Daoy (cell line): ENCODE results near the gene RPUSD1. TPM values are rescaled to one million over a fixed set of nuclear protein-coding genes. Genes with fewer than 3 reads are reported as not detected.
"Not testable (repeated sequence)": the region's sequence is repeated elsewhere in the genome, so short reads cannot be mapped to it uniquely, and the experiment has no call there.

Experiments used
- DNase-seq: peaks from one replicate; pipeline ENCODE4 v3.0.0-alpha.2; 2015; ENCODE audit warnings: low read depth
- total RNA-seq: library from RNA; depleted of rRNA; stranded (reverse); fragments of >200 nt; shearing (Covaris generic); gene quantifications from 2 replicates; pipeline ENCODE4 v1.2.3, GENCODE V29; 2014; rRNA removed

The RPUSD1 gene
- total RNA-seq, 1 experiment from 2014 or later, result 38.6 TPM

- no peak for DNase-seq
Measured at GRCh38 chr16:747978-748746, 40.0 kb downstream of the RPUSD1 start.

GRCh38 chr16:746637-747036, 41.5 kb downstream of the RPUSD1 start:
- DNase-seq, result no peak

DNA sequence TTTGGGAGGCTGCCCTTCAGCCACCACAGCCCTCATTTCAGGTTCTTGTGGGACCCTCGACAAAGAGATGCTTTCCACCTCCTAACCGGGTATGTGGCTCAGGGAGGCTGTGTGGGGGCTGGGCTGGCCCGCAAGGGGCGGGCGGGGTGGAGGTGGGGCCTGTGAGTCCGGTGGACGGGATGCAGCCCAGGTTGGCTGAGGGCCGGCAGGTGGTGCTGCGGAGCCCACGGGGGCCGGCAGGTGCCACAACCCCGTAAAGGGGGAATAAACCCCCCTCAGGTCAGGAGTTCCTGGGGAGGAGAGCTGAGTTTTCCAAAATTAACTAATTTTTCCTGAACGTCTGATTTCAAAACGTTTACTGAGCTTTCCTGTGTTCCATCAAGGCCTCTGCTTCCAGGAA, 42.4 kb downstream of the RPUSD1 start:
- DNase-seq, result peak; percentile 38

DNA sequence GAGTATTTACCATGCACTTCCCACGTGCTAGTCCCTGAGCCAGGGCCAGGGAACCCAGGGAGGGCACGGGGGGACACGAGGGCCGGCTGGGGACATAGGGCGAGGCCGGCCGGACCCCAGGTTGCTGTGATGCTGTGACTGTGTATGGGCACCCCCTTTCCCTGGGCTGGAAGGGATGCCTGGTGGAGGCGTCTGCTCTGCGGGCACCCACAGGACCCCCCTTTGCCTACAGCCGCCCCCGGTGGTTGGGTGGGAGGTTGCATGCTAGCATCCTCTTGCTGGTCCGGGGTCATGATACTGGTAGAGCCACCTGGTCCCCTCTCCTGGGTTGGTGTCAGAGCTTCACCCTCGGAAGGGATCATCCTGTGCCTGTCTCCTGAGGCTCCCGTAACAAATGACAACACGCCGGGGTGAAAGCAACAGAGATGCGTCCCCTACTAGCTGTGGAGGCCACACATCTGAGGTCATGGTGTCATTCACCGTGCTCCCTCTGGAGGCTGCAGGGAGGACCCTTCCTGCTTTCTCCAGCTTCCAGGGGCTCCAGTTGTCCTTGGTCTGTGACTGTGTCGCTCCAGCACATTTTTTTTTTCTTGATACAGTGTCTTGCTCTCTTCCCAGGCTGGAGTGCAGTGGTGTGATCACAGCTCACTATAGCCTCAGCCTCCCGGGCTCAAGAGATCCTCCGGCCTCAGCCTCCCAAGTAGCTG, 44.2 kb downstream of the RPUSD1 start:
- DNase-seq, result no peak

DNA sequence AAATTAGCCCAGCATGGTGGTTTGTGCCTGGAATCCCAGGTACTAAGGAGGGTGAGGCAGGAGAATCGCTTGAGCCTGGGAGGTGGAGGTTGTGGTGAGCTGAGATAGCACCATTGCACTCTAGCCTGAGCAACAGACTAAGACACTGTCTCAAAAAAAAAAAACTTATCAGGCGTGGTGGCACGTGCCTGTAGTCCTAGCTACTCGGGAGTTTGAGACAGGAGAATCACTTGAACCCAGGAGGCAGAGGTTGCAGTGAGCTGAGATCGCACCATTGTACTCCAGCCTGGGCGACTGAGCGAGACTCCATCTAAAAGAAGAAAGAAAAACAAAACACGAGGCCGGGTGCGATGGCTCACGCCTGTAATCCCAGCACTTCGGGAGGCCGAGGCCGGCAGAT, 45.3 kb downstream of the RPUSD1 start:
- not testable (repeated sequence) for DNase-seq

GRCh38 chr16:741986-742629, 46.1 kb downstream of the RPUSD1 start:
- no peak for DNase-seq

DNA sequence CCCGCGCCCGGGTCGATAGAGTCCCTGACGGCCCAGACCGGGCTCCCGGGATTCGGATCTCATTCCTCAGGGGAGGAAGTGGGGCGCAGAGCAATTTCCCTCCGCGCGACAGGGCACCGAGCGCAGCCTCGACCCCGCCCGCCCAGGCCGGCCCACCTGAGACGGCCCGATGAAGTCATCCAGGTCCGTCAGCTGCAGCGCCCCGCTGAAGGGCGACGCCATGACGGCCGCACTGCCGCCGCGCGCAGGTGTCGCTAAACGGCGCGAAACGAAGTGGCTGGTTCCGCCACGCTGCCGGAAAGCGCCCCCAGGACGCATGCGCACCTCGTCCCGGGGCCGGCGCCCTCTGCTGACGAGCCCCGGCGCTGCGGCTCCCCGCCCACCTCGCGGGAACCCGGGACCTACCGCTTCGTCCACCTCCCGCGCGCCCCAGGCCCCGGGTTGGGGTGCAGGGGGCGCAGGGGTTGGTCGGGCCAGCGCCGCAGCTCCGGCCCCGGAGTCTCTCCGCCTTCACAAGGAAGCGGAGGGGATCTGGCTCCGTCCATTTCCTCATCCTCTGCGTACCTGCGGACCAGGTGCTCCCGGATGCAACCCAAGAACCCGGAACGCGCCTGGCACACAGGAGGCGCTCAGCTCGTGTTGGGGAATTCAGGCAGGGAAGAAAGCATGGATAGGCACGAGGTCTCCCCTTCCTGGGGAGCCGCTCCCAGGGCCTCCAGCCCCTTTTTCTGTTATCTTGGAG, 47.2 kb downstream of the RPUSD1 start, which contains the start of gene CIAO3:
CIAO3 (minus strand) TSS at position 234 of the 742 bp plus-strand sequence; CDS start at position 222, 12 bp downstream.
- DNase-seq, result peak; percentile 94

DNA sequence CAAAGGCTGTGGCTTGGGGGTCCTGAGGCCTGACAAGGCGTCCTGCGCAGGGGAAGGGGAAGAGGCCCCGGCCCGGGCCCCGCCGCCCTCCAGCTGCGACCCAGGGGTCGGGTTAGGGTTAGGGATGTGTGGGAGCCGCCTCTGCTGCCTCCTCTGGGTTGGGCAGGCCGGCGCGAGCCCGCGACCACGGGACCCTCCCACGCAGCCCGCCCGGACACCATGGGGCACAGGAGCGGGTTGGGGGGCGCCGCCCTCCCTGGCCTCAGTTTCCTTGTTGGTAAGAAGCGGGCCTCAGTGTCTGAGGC, 47.8 kb downstream of the RPUSD1 start:
- no peak for DNase-seq

DNA sequence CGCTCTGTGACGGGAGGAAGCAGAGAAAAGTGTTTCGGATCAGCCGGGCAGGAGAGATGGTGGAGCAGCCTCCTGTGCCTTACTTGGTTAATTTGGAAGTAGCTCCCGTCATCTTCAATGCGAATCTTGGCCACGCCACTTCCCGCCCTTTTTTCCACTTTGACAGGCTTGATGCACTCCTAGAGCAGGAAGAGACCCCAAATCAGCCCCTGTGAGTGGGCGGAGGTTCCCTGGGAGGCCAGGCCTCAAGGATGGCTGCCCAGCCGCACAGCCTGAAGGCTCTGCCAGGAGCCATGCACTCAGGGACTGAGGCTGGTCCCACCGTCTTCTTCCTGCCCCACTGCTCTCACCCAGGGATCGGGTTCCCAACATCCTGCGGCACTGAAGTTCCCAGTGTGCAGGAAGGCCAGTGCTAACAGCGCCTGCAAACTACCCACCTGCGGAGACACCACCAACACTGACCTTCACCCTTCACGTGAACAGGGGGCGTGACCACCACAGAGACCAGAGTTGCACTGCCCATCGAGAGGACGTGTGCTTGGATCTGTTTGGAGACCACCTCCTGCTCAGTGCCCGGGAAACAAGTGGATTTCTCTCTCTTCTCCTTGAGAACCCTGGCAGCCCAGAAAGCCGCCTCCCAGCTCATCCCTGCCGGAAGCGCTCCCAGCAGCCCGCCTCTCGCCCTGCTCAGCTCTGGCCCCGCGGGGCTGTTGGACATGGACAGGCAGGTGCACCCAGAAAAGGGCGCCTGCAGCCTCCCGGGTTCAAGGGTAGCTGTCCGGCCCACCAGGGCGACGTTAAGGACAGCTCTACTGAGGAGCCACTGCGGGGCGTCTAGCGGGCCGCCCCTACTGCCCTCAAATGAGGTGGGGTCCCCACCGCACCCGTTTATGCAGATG, 48.4 kb downstream of the RPUSD1 start:
- no peak for DNase-seq

DNA sequence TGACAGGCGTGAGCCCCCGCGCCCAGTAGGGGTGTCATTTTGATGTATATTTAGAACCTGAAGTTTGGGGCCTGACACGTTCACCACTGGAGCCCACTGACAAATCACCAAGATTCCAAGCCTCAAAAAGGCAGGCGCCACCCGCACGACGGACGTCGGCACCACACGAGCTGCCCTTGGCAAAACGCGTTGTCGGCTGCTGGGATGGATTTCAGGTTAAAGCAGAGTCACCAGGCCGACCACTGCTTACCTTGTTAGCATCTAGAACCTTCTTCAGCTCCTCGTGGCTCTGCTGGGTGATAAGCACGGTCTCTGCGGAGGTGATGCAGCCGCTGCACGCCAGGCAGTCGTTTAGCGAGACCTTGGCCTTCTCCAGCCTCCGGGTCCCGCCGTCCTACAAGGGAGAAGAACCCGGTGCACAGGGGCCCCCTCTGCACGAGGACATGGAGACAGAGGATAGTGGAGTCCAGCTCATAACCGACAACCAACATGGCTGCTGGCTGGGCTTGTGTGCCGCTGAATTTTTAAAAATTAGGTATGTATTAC, 51.2 kb downstream of the RPUSD1 start:
- DNase-seq, result no peak

DNA sequence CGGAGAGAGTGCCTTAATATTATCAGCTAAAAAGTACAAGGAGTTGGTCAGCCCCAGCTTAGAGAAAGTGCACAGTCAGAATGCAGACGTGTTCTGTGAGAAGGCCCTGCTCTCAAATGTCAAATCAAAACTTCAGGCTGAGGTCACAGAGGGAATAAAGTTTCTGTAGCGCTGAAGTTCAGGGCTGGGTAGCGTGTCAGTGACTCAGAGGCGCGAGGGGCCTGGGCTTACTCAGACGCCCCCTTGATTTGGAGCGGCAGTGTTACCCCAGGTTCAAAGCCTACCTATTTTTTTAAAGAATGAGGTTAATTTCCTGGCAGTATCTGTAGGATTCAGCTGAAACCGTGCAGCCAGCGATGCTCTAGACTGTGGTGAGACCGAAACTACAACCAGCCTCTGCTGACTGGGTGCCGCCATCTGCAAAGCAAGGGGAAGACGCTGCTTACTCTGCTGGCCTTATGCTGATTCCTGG, 52.2 kb downstream of the RPUSD1 start:
- no peak for DNase-seq

DNA sequence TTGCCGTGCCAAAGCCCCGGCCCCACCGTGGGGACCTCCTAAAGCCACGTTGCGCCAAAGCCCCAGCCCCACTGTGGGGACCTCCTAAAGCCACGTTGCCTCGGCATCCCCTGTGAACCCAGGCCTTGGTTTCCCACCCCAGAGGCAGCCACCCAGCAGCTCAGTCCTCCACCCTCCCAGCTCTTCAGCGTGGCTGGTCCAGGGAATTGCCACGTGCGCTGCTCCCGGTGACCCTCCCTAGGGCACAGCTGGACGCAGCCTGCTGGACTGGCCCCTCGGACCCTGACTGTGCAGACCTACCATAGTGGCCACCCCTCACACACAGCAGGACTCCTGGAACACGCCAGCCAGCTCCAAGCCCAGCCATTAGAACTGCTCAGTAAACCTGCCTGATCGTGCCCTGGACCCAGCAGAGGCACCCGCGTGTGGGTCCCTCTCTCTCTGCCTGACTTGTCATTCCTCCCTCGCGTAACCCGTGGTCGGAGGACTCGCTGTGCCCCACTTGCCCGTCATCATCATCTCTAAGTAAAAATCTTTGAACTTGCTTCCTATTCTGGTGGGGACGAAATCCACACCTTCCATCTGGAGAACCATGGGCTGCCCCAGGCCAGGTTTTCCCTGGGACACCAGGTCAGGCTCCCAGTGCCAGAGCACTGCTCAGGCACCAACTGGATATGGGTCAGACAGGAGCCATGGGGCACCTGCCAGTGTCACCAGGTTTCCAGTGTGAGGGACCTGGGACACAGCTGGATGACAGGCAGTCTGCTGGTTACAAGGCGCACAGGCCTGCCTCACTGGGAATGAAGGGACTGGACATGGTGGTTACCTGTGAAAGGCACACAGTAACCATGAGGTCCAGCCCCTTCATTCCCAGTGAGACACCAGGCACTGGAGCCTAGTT, 53.0 kb downstream of the RPUSD1 start:
- no peak for DNase-seq

Other genes with a start within 250 kb of the RPUSD1 start
- 0.23 TPM in 1 of 2 replicates, not detected in the other for gene PRR35, start 228.0 kb downstream of the RPUSD1 start, total RNA-seq
- gene NHLRC4, start 221.4 kb downstream of the RPUSD1 start, total RNA-seq, result 0.17 TPM in 1 of 2 replicates, not detected in the other
- gene PIGQ, start 218.4 kb downstream of the RPUSD1 start, total RNA-seq, result 15.9 and 16.3 TPM in 2 replicates
- gene RAB40C, start 198.3 kb downstream of the RPUSD1 start, total RNA-seq, result 7.6 and 20.6 TPM in 2 replicates
- 0.09 TPM in 1 of 2 replicates, not detected in the other for gene WFIKKN1, start 157.4 kb downstream of the RPUSD1 start, total RNA-seq
- 82.5 and 97.6 TPM in 2 replicates for gene METTL26, start 152.1 kb downstream of the RPUSD1 start, total RNA-seq
- gene MCRIP2, start 146.6 kb downstream of the RPUSD1 start, total RNA-seq, result 39.1 and 39.2 TPM in 2 replicates
- 11.7 and 20.9 TPM in 2 replicates for gene WDR90, start 139.0 kb downstream of the RPUSD1 start, total RNA-seq
- gene RHOT2, start 120.2 kb downstream of the RPUSD1 start, total RNA-seq, result 38.7 and 42.9 TPM in 2 replicates
- 0.11 and 1.5 TPM in 2 replicates for gene RHBDL1, start 112.7 kb downstream of the RPUSD1 start, total RNA-seq
- 115 and 118 TPM in 2 replicates for gene STUB1, start 108.0 kb downstream of the RPUSD1 start, total RNA-seq
- 31.4 and 37.1 TPM in 2 replicates for gene JMJD8, start 104.0 kb downstream of the RPUSD1 start, total RNA-seq
- 1.9 and 2.2 TPM in 2 replicates for gene WDR24, start 98.0 kb downstream of the RPUSD1 start, total RNA-seq
- 0.51 TPM in 1 of 2 replicates, not detected in the other for gene FBXL16, start 82.6 kb downstream of the RPUSD1 start, total RNA-seq
- gene METRN, start 73.3 kb downstream of the RPUSD1 start, total RNA-seq, result 40.9 and 60.0 TPM in 2 replicates
- 29.8 and 54.9 TPM in 2 replicates for gene ANTKMT, start 67.2 kb downstream of the RPUSD1 start, total RNA-seq
- gene CCDC78, start 61.9 kb downstream of the RPUSD1 start, total RNA-seq, result 0.23 and 0.24 TPM in 2 replicates
- 3.3 and 4.3 TPM in 2 replicates for gene HAGHL, start 61.3 kb downstream of the RPUSD1 start, total RNA-seq
- gene CIAO3, start 47.4 kb downstream of the RPUSD1 start, total RNA-seq, result 20.0 and 23.7 TPM in 2 replicates
- gene MSLN, start 27.6 kb downstream of the RPUSD1 start, total RNA-seq, result not detected in 2 replicates
- 18.1 and 19.3 TPM in 2 replicates for gene CHTF18, start 239 bp upstream of the RPUSD1 start, total RNA-seq
- not detected in 2 replicates for gene GNG13, start 12.4 kb upstream of the RPUSD1 start, total RNA-seq
- gene LMF1, start 182.6 kb upstream of the RPUSD1 start, total RNA-seq, result 1.8 and 2.6 TPM in 2 replicates
- gene SOX8, start 193.4 kb upstream of the RPUSD1 start, total RNA-seq, result 0.17 TPM in 1 of 2 replicates, not detected in the other